Germinal center (tissue), 1 donor: ENCODE data around the gene RRH.

Experiments used
- DNase-seq: peaks from one replicate; pipeline ENCODE4 v3.0.0; 2012; ENCODE audit warnings: mixed read lengths, low spot score

Gene RRH

GRCh38 chr4:109887071-109887470 is 59.3 kb downstream of the RRH start:
- no peak for DNase-seq

GRCh38 chr4:109890076-109890475 is 62.3 kb downstream of the RRH start:
- no peak for DNase-seq
